ENCODE results near the gene INKA2. TPM values are rescaled to one million over a fixed set of nuclear protein-coding genes. Genes with fewer than 3 reads are reported as not detected.

The INKA2 gene
- total and polyA plus RNA-seq, 2 donors = 1.4 to 1.5 TPM

DNA sequence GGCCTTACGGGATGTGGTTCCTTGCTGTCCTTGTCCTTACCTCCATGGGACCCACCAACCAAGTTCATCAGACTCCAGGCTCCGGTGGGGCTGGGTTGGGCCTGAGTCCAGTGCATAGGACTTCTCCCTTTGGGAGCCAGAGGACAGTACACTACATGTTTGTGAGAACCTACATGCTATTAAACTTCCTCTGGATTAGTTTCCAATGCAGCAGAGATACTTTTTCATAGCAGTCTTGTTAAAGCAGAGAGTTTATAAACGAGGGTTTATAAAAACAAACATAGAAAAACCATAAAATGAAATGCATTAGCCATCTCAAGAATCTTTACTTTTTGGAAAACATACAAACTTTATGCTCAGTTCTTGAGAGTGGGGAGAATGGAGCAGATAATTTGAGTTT lies 33.4 kb downstream of the INKA2 start:
- Histone ChIP-seq H3K27me3 (ENCODE audit: control insufficient read depth in 2 of 2, insufficient read depth in 1 of 2, low read length in 1 of 2) (no peaks in the 10 kb centered on the region), H3K4me1 (ENCODE audit: control insufficient read depth in 2 of 2, insufficient read depth in 2 of 2, low read length in 2 of 2) (no peaks in the 10 kb centered on the region), H3K36me3 (ENCODE audit: control insufficient read depth in 2 of 2, insufficient read depth in 2 of 2, low read length in 1 of 2) (peaks cover 25 to 57% of the 10 kb centered on the region in 2 donors), H3K27ac (ENCODE audit: low read depth in 1 of 2, low read length in 1 of 2) (no peak overlapping the region), H3K9me3 (ENCODE audit: control insufficient read depth in 2 of 2, insufficient read depth in 1 of 2, low read length in 1 of 2) (no peaks in the 10 kb centered on the region), H3K4me3 (ENCODE audit: low read length in 2 of 2) (no peak overlapping the region)
- no peak for DNase-seq (ENCODE audit: low read depth in 6 of 9, low spot score in 9 of 9)
- 96% methylated on average over 3 of the region's 3 CpGs for WGBS

DNA sequence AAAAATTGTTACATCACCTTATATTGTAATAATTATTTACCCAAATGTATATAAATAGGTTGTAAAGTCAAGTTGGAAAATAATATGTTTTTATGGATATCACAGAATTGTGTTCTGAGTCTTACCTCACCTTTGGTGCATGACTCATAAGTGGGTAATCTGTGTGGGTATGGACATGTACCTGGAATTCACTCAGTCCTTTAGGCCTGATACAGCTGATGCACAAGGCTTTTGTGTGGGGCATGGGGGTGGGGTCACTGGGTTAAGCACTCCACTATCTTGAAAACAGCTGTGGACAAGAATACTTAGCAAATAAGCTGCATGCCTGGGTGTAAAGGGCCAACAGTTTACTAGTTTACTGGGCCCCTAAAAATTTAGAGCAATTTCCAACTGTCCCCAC lies 34.4 kb downstream of the INKA2 start:
- no peak overlapping the region for H3K4me3 ChIP-seq (ENCODE audit: low read length in 2 of 2)
- H3K36me3 ChIP-seq (ENCODE audit: control insufficient read depth in 2 of 2, insufficient read depth in 2 of 2, low read length in 1 of 2) = peaks cover 25 to 62% of the 10 kb centered on the region in 2 donors
- no peaks in the 10 kb centered on the region for H3K4me1 ChIP-seq (ENCODE audit: control insufficient read depth in 2 of 2, insufficient read depth in 2 of 2, low read length in 2 of 2)
- H3K27me3 ChIP-seq (ENCODE audit: control insufficient read depth in 2 of 2, insufficient read depth in 1 of 2, low read length in 1 of 2) = no peaks in the 10 kb centered on the region
- H3K27ac ChIP-seq (ENCODE audit: low read depth in 1 of 2, low read length in 1 of 2) = no peak overlapping the region
- no peaks in the 10 kb centered on the region for H3K9me3 ChIP-seq (ENCODE audit: control insufficient read depth in 2 of 2, insufficient read depth in 1 of 2, low read length in 1 of 2)
- DNase-seq (ENCODE audit: low read depth in 6 of 9, low spot score in 9 of 9) = no peak

DNA sequence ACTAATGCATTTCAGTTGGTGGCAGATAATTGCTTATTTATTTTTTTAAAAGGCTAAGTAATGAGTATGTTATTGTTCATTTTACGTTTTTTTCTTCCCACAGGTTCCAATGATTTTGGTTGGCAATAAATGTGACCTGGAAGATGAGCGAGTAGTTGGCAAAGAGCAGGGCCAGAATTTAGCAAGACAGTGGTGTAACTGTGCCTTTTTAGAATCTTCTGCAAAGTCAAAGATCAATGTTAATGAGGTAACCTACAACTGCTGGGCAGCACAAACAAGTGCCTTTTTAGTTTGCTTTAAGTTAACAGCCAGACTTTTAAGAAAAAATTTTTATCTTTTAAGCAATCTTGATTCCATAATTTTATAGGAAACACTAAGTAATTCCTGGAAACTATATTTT lies 35.0 kb downstream of the INKA2 start:
- Histone ChIP-seq H3K9me3 (ENCODE audit: control insufficient read depth in 2 of 2, insufficient read depth in 1 of 2, low read length in 1 of 2) (no peaks in the 10 kb centered on the region), H3K4me3 (ENCODE audit: low read length in 2 of 2) (no peak overlapping the region), H3K36me3 (ENCODE audit: control insufficient read depth in 2 of 2, insufficient read depth in 2 of 2, low read length in 1 of 2) (peaks cover 25 to 64% of the 10 kb centered on the region in 2 donors), H3K27me3 (ENCODE audit: control insufficient read depth in 2 of 2, insufficient read depth in 1 of 2, low read length in 1 of 2) (no peaks in the 10 kb centered on the region), H3K27ac (ENCODE audit: low read depth in 1 of 2, low read length in 1 of 2) (no peak overlapping the region), H3K4me1 (ENCODE audit: control insufficient read depth in 2 of 2, insufficient read depth in 2 of 2, low read length in 2 of 2) (no peaks in the 10 kb centered on the region)
- no peak for DNase-seq (ENCODE audit: low read depth in 6 of 9, low spot score in 9 of 9)
- WGBS = 98% methylated on average over 2 of the region's 2 CpGs

DNA sequence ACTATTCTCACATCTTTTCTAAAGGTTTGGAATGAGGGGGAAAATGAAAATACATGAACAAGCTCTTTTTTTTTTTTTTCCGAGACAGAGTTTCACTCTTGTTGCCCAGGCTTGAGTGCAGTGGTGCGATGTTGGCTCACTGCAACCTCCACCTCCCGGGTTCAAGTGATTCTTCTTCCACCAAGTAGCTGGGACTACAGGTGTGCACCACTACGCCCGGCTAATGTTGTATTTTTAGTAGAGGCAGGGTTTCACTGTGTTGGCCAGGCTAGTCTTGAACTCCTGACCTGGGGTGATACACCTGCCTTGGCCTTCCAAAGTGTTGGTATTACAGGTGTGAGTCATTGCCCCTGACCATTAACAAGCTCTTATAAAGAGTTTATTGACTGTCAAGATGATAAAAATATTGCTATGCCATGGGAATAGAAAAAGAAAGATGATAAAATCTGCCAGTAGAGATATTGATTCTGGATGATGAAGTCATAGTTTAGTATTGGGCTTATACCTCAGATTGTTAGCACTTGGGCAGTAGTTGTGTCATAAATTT lies 36.6 kb downstream of the INKA2 start:
- no peak for DNase-seq (ENCODE audit: low read depth in 6 of 9, low spot score in 9 of 9)
- Histone ChIP-seq H3K27me3 (ENCODE audit: control insufficient read depth in 2 of 2, insufficient read depth in 1 of 2, low read length in 1 of 2) (no peaks in the 10 kb centered on the region), H3K4me1 (ENCODE audit: control insufficient read depth in 2 of 2, insufficient read depth in 2 of 2, low read length in 2 of 2) (no peaks in the 10 kb centered on the region), H3K36me3 (ENCODE audit: control insufficient read depth in 2 of 2, insufficient read depth in 2 of 2, low read length in 1 of 2) (peaks cover 28 to 65% of the 10 kb centered on the region in 2 donors), H3K9me3 (ENCODE audit: control insufficient read depth in 2 of 2, insufficient read depth in 1 of 2, low read length in 1 of 2) (no peaks in the 10 kb centered on the region), H3K27ac (ENCODE audit: low read depth in 1 of 2, low read length in 1 of 2) (no peak overlapping the region), H3K4me3 (ENCODE audit: low read length in 2 of 2) (no peak overlapping the region)
- WGBS = 98% methylated on average over 5 of the region's 5 CpGs

DNA sequence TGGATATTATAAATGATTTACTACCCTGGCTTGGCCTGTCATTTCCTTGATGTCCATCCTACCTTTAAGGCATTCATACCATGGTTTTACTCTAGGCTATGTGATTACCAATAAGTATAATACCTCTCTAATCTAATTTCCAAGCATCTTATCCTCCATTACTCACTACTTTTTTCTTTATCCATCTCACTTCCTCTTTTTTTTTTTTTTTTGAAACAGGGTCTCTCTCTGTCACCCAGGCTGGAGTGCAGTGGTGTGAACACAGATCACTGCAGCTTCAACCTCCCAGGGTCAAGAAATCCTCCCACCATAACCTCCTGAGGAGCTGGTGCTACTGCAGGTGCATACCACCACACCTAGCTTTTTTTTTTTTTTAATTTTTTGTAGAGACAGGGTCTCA lies 39.9 kb downstream of the INKA2 start:
- Histone ChIP-seq H3K27me3 (ENCODE audit: control insufficient read depth in 2 of 2, insufficient read depth in 1 of 2, low read length in 1 of 2) (no peaks in the 10 kb centered on the region), H3K27ac (ENCODE audit: low read depth in 1 of 2, low read length in 1 of 2) (no peak overlapping the region), H3K4me1 (ENCODE audit: control insufficient read depth in 2 of 2, insufficient read depth in 2 of 2, low read length in 2 of 2) (no peaks in the 10 kb centered on the region), H3K9me3 (ENCODE audit: control insufficient read depth in 2 of 2, insufficient read depth in 1 of 2, low read length in 1 of 2) (no peaks in the 10 kb centered on the region), H3K4me3 (ENCODE audit: low read length in 2 of 2) (no peak overlapping the region), H3K36me3 (ENCODE audit: control insufficient read depth in 2 of 2, insufficient read depth in 2 of 2, low read length in 1 of 2) (peaks cover 19 to 47% of the 10 kb centered on the region in 2 donors)
- no peak for DNase-seq (ENCODE audit: low read depth in 6 of 9, low spot score in 9 of 9)

DNA sequence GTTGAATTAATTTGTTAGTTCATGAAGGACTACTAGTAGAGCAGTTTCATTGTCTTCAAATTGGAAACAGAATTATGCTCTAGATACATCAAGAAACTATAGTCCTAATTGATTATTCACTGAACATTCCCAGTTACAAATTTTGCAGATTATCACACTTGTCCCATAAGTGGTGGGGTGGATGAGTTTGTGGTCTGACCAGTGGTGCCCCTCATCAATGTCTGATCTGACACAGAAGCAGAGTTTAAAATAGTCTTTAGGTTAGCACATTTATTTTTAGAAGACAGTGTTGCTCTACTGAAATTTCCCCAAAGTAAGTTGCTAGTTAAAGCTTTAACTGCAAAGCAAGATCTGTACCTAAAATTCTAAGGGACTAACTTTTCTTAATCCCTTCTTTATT lies 42.9 kb downstream of the INKA2 start:
- Histone ChIP-seq H3K4me1 (ENCODE audit: control insufficient read depth in 2 of 2, insufficient read depth in 2 of 2, low read length in 2 of 2) (no peaks in the 10 kb centered on the region), H3K27ac (ENCODE audit: low read depth in 1 of 2, low read length in 1 of 2) (no peak overlapping the region), H3K4me3 (ENCODE audit: low read length in 2 of 2) (no peak overlapping the region), H3K27me3 (ENCODE audit: control insufficient read depth in 2 of 2, insufficient read depth in 1 of 2, low read length in 1 of 2) (no peaks in the 10 kb centered on the region), H3K9me3 (ENCODE audit: control insufficient read depth in 2 of 2, insufficient read depth in 1 of 2, low read length in 1 of 2) (no peaks in the 10 kb centered on the region), H3K36me3 (ENCODE audit: control insufficient read depth in 2 of 2, insufficient read depth in 2 of 2, low read length in 1 of 2) (peaks cover 14 to 46% of the 10 kb centered on the region in 2 donors)
- no peak for DNase-seq (ENCODE audit: low read depth in 6 of 9, low spot score in 9 of 9)

DNA sequence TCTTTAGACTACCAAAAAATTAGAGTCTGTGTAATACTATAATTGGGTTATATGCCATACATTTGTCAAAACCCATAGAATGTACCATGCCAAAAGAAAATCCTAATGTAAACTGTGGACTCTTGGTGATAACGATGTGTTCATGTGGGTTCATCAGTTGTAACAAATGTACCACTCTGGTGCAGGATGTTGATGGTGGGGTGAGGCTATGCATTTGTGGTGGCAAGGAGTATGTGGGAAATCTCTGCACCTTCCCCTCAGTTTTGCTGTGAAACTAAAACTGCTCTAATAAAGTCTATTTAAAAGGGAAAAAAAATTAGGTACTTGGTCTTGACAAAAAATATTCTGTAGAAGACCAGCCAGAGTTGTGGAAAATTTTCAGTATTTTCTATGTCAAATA lies 43.4 kb downstream of the INKA2 start:
- DNase-seq (ENCODE audit: low read depth in 6 of 9, low spot score in 9 of 9) = no peak
- no peaks in the 10 kb centered on the region for H3K27me3 ChIP-seq (ENCODE audit: control insufficient read depth in 2 of 2, insufficient read depth in 1 of 2, low read length in 1 of 2)
- peaks cover 10 to 41% of the 10 kb centered on the region in 2 donors for H3K36me3 ChIP-seq (ENCODE audit: control insufficient read depth in 2 of 2, insufficient read depth in 2 of 2, low read length in 1 of 2)
- H3K4me3 ChIP-seq (ENCODE audit: low read length in 2 of 2) = no peak overlapping the region
- H3K4me1 ChIP-seq (ENCODE audit: control insufficient read depth in 2 of 2, insufficient read depth in 2 of 2, low read length in 2 of 2) = no peaks in the 10 kb centered on the region
- WGBS = 92% methylated on average over 1 of the region's 1 CpG
- no peaks in the 10 kb centered on the region for H3K9me3 ChIP-seq (ENCODE audit: control insufficient read depth in 2 of 2, insufficient read depth in 1 of 2, low read length in 1 of 2)
- no peak overlapping the region for H3K27ac ChIP-seq (ENCODE audit: low read depth in 1 of 2, low read length in 1 of 2)

DNA sequence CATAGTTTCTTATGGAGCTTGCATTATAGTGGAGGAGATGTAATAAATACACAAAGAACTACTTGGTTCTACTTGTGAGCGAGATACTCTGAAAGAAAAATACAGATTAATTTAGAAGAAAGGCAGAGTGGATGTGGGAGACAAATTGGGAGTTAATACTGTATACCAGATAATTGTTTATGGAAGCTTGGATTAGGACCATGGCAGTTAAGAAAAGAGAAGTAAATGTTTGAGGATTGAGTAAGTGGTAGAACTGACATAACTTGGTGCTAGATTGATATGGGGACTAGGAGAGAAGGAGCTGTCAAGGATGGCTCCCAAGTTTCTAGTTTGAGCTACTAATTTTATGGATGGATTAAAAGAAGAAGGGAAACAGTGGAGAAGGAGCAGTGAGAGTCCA lies 47.3 kb downstream of the INKA2 start:
- WGBS = 100% methylated on average over 1 of the region's 1 CpG
- no peak for DNase-seq (ENCODE audit: low read depth in 6 of 9, low spot score in 9 of 9)
- H3K27ac ChIP-seq (ENCODE audit: low read depth in 1 of 2, low read length in 1 of 2) = no peak overlapping the region
- peaks cover 0 to 2% of the 10 kb centered on the region in 2 donors for H3K9me3 ChIP-seq (ENCODE audit: control insufficient read depth in 2 of 2, insufficient read depth in 1 of 2, low read length in 1 of 2)
- peaks cover 2 to 17% of the 10 kb centered on the region in 2 donors for H3K36me3 ChIP-seq (ENCODE audit: control insufficient read depth in 2 of 2, insufficient read depth in 2 of 2, low read length in 1 of 2)
- no peaks in the 10 kb centered on the region for H3K27me3 ChIP-seq (ENCODE audit: control insufficient read depth in 2 of 2, insufficient read depth in 1 of 2, low read length in 1 of 2)
- no peaks in the 10 kb centered on the region for H3K4me1 ChIP-seq (ENCODE audit: control insufficient read depth in 2 of 2, insufficient read depth in 2 of 2, low read length in 2 of 2)
- no peak overlapping the region for H3K4me3 ChIP-seq (ENCODE audit: low read length in 2 of 2)

DNA sequence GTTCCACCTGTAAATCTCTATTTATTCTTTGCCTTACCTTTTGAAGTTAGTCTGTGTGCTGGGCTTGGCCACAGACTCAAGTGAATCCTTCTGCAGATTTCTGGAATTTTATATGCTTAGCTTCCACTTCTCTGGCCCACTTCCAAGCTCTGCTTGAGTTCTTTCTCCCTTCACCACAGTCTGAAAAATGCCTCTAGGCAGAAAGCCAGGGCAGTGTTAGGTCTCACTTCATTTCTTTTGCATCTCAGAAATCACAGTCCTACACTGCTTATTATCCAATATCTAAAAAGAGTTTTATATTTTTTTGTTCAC lies 48.9 kb downstream of the INKA2 start:
- Histone ChIP-seq H3K27me3 (ENCODE audit: control insufficient read depth in 2 of 2, insufficient read depth in 1 of 2, low read length in 1 of 2) (no peaks in the 10 kb centered on the region), H3K27ac (ENCODE audit: low read depth in 1 of 2, low read length in 1 of 2) (no peak overlapping the region), H3K4me1 (ENCODE audit: control insufficient read depth in 2 of 2, insufficient read depth in 2 of 2, low read length in 2 of 2) (no peaks in the 10 kb centered on the region), H3K4me3 (ENCODE audit: low read length in 2 of 2) (no peak overlapping the region), H3K9me3 (ENCODE audit: control insufficient read depth in 2 of 2, insufficient read depth in 1 of 2, low read length in 1 of 2) (peaks cover 0 to 2% of the 10 kb centered on the region in 2 donors), H3K36me3 (ENCODE audit: control insufficient read depth in 2 of 2, insufficient read depth in 2 of 2, low read length in 1 of 2) (peaks cover 2 to 17% of the 10 kb centered on the region in 2 donors)
- DNase-seq (ENCODE audit: low read depth in 6 of 9, low spot score in 9 of 9) = peak in 3 of 9 donors; percentile 5 to 37 (median 7)
